ENCODE data around the gene NGEF.

The NGEF gene

DNA sequence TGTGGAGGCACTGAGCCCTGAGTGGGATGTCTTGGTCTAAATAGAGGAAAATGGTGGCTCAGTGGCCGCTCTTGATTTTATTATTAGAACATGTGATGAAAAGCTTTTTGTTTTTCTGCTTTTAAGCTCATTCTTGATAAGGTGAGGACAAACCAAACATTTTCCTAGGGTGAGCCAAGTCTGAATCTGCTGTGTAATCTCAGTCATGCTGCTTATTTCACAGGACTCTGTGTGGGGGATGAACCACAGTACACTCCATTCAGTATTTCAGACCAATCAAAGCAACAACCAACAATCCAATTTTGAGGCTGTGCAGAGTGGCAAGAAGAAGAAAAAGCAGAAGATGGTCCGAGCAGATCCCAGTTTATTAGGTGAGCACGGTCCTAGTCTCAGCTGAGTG is 163.0 kb downstream of the NGEF start:
- Histone ChIP-seq H3K27me3 (ENCODE audit: insufficient read depth, insufficient read length) (no peaks in the 10 kb centered on the region), H3K9me3 (ENCODE audit: insufficient read depth, low read length) (no peaks in the 10 kb centered on the region), H3K36me3 (ENCODE audit: insufficient read depth, insufficient read length, low read length) (peaks cover 72% of the 10 kb centered on the region), H3K9ac (ENCODE audit: insufficient read length, low read depth) (no peak overlapping the region), H3K4me3 (ENCODE audit: insufficient read length, low read depth) (no peak overlapping the region), H3K4me1 (ENCODE audit: insufficient read depth, insufficient read length) (no peaks in the 10 kb centered on the region)
- no peak for DNase-seq (ENCODE audit: low read depth, low spot score)
- TF ChIP-seq ZNF274 (IDR thresholded peaks at IDR 0.05; ENCODE audit: low read depth, low read length) = no peak
- no peak for TF ChIP-seq YY1 (IDR thresholded peaks at IDR 0.05; ENCODE audit: insufficient read depth, insufficient read length)
- no peak for TF ChIP-seq SUZ12 (IDR thresholded peaks at IDR 0.05; ENCODE audit: extremely low read depth, insufficient read depth, insufficient read length)

DNA sequence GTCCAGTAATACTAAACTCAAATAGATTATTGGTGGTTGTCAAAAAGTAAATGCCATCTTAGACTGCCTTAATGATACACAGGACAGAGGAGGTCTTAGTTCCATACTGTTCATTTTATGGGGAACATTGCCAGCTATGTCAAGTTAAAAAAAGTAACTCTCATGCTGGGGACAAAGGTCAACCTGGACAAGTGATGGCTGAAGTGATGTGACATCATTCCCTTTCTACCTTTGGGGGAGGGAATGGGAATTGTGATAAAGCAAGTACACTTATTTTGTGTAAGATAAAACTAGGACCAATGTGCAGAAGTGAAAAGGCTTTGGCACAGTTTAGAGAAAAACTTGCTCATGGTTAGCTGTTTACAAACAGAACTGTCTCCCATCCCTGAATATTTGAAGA is 167.0 kb downstream of the NGEF start:
- TF ChIP-seq ZNF274 (IDR thresholded peaks at IDR 0.05; ENCODE audit: low read depth, low read length) (no peak), YY1 (IDR thresholded peaks at IDR 0.05; ENCODE audit: insufficient read depth, insufficient read length) (no peak), SUZ12 (IDR thresholded peaks at IDR 0.05; ENCODE audit: extremely low read depth, insufficient read depth, insufficient read length) (no peak)
- no peaks in the 10 kb centered on the region for H3K4me1 ChIP-seq (ENCODE audit: insufficient read depth, insufficient read length)
- H3K9me3 ChIP-seq (ENCODE audit: insufficient read depth, low read length) = no peaks in the 10 kb centered on the region
- no peak overlapping the region for H3K4me3 ChIP-seq (ENCODE audit: insufficient read length, low read depth)
- H3K27me3 ChIP-seq (ENCODE audit: insufficient read depth, insufficient read length) = no peaks in the 10 kb centered on the region
- no peak overlapping the region for H3K9ac ChIP-seq (ENCODE audit: insufficient read length, low read depth)
- DNase-seq (ENCODE audit: low read depth, low spot score) = no peak
- peaks cover 83% of the 10 kb centered on the region for H3K36me3 ChIP-seq (ENCODE audit: insufficient read depth, insufficient read length, low read length)

DNA sequence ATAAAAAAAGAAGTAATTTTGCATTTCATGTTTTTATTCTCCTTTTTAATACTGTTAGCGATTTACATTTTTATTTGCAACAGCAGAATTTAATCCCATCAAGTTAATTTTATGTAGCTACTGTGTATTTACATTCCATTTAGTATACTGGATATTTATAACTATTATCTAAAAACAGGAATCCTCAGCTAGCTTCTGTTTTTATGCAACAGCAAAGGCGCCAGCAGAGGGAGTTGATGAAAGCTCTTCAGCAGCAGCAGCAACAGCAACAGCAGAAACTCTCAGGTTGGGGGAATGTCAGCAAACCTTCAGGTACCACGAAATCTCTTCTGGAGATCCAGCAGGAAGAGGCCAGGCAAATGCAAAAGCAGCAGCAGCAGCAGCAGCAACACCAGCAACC is 169.2 kb downstream of the NGEF start:
- no peaks in the 10 kb centered on the region for H3K9me3 ChIP-seq (ENCODE audit: insufficient read depth, low read length)
- H3K4me3 ChIP-seq (ENCODE audit: insufficient read length, low read depth) = no peak overlapping the region
- peak; percentile 9 for DNase-seq (ENCODE audit: low read depth, low spot score)
- TF ChIP-seq YY1 (IDR thresholded peaks at IDR 0.05; ENCODE audit: insufficient read depth, insufficient read length) = no peak
- no peak for TF ChIP-seq ZNF274 (IDR thresholded peaks at IDR 0.05; ENCODE audit: low read depth, low read length)
- TF ChIP-seq SUZ12 (IDR thresholded peaks at IDR 0.05; ENCODE audit: extremely low read depth, insufficient read depth, insufficient read length) = no peak
- H3K36me3 ChIP-seq (ENCODE audit: insufficient read depth, insufficient read length, low read length) = peaks cover 78% of the 10 kb centered on the region
- no peaks in the 10 kb centered on the region for H3K27me3 ChIP-seq (ENCODE audit: insufficient read depth, insufficient read length)
- H3K4me1 ChIP-seq (ENCODE audit: insufficient read depth, insufficient read length) = no peaks in the 10 kb centered on the region
- no peak overlapping the region for H3K9ac ChIP-seq (ENCODE audit: insufficient read length, low read depth)

DNA sequence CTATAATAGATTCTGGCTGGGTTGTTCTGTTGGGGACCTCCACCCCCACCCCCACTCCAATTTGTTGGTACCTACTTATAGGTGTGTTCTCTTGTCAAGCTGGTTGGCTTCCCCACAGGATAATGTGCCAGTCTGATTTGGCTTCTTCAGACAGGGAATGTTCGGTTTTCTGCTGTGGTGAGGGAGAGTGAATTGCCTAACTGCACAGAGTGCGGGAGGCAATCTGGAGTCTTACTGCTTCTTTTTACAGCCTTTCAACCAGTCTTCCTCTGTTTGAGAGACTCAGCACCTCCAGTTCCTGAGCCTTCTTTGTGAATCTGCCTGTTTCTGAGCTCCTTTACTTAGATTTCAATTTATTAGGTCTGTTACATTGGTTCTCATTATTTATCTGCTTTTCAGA is 170.4 kb downstream of the NGEF start:
- Histone ChIP-seq H3K9me3 (ENCODE audit: insufficient read depth, low read length) (no peaks in the 10 kb centered on the region), H3K4me1 (ENCODE audit: insufficient read depth, insufficient read length) (no peaks in the 10 kb centered on the region), H3K4me3 (ENCODE audit: insufficient read length, low read depth) (no peak overlapping the region), H3K27me3 (ENCODE audit: insufficient read depth, insufficient read length) (no peaks in the 10 kb centered on the region), H3K36me3 (ENCODE audit: insufficient read depth, insufficient read length, low read length) (peaks cover 73% of the 10 kb centered on the region), H3K9ac (ENCODE audit: insufficient read length, low read depth) (no peak overlapping the region)
- TF ChIP-seq ZNF274 (IDR thresholded peaks at IDR 0.05; ENCODE audit: low read depth, low read length) (no peak), YY1 (IDR thresholded peaks at IDR 0.05; ENCODE audit: insufficient read depth, insufficient read length) (no peak), SUZ12 (IDR thresholded peaks at IDR 0.05; ENCODE audit: extremely low read depth, insufficient read depth, insufficient read length) (no peak)
- no peak for DNase-seq (ENCODE audit: low read depth, low spot score)

DNA sequence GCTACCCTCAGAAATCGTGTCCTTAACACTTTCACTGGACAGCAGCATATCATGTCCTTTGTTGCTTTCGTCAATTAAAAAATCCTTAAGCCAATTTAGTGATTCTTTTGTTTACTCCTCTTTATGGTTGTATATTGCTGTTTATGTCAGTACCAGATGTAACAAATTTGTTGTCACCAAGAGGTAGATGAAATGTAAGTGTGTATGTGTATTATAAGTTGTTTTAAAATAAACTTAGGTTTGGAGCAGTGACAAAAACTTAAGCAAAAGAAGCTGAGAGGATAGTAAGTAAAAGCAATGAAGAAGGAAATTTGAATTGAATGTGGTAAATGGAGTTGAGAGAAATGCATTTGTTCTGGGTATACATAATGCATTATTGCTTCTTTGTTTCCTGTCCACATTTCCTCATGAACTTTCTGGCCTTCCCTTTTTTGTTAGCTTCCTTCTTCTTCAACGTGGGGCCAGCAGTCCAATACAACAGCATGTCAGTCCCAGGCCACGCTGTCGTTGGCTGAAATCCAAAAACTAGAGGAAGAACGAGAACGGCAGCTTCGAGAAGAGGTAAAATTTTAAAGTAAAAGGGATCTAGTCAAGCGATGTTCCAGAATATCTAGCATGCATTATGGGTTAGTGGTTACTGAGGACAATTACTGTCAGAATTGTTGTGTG is 173.5 kb downstream of the NGEF start:
- Histone ChIP-seq H3K4me3 (ENCODE audit: insufficient read length, low read depth) (no peak overlapping the region), H3K9ac (ENCODE audit: insufficient read length, low read depth) (no peak overlapping the region), H3K9me3 (ENCODE audit: insufficient read depth, low read length) (no peaks in the 10 kb centered on the region), H3K4me1 (ENCODE audit: insufficient read depth, insufficient read length) (no peaks in the 10 kb centered on the region), H3K36me3 (ENCODE audit: insufficient read depth, insufficient read length, low read length) (peaks cover 68% of the 10 kb centered on the region), H3K27me3 (ENCODE audit: insufficient read depth, insufficient read length) (no peaks in the 10 kb centered on the region)
- DNase-seq (ENCODE audit: low read depth, low spot score) = no peak
- TF ChIP-seq YY1 (IDR thresholded peaks at IDR 0.05; ENCODE audit: insufficient read depth, insufficient read length) = no peak
- TF ChIP-seq ZNF274 (IDR thresholded peaks at IDR 0.05; ENCODE audit: low read depth, low read length) = no peak
- no peak for TF ChIP-seq SUZ12 (IDR thresholded peaks at IDR 0.05; ENCODE audit: extremely low read depth, insufficient read depth, insufficient read length)

DNA sequence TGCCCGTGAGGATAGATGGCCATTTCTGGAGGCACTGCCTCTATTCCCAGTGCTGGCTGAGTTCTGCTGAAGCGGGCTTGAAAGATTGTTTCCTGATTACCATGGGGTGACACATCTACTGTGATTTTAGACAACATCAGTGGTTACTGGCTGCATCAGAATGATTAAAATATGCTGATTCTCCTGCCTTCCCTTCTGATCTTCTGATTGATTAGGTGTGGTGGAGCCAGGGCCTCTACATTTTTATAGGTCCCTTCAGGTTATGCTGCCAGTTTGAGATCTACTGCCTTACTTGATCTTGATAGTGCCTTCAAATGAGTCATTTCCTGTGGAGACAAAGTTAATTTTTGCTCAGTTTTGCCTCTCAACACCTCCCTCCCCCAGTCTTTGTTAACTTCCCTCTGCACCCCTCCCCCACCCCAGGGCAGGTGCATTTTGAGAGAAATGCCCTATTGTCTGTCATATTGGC is 174.6 kb downstream of the NGEF start:
- H3K27me3 ChIP-seq (ENCODE audit: insufficient read depth, insufficient read length) = no peaks in the 10 kb centered on the region
- peaks cover 71% of the 10 kb centered on the region for H3K36me3 ChIP-seq (ENCODE audit: insufficient read depth, insufficient read length, low read length)
- no peak for DNase-seq (ENCODE audit: low read depth, low spot score)
- no peak overlapping the region for H3K9ac ChIP-seq (ENCODE audit: insufficient read length, low read depth)
- H3K4me1 ChIP-seq (ENCODE audit: insufficient read depth, insufficient read length) = no peaks in the 10 kb centered on the region
- no peak overlapping the region for H3K4me3 ChIP-seq (ENCODE audit: insufficient read length, low read depth)
- TF ChIP-seq SUZ12 (IDR thresholded peaks at IDR 0.05; ENCODE audit: extremely low read depth, insufficient read depth, insufficient read length) (no peak), ZNF274 (IDR thresholded peaks at IDR 0.05; ENCODE audit: low read depth, low read length) (no peak)
- H3K9me3 ChIP-seq (ENCODE audit: insufficient read depth, low read length) = no peaks in the 10 kb centered on the region

DNA sequence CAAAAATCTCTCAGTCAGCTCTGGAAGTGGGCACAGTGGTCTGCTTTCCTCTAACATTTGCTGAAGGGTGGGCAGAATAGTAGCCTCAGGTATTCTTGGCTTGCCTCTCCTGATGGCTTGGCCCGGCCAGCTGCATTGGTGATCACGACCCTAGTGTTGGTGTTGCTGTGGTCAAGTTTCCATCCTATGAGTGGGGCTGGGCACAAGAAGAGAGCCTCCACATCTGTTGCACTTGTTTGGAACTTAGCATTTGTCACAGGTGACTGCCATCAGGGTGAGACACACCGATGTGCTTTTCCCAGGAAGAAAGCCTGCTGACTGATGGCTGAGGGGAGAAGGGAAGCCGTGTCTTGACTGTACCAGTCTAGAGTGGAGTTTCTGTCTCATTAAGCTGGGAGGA is 176.1 kb downstream of the NGEF start:
- H3K36me3 ChIP-seq (ENCODE audit: insufficient read depth, insufficient read length, low read length) = peaks cover 77% of the 10 kb centered on the region
- no peaks in the 10 kb centered on the region for H3K27me3 ChIP-seq (ENCODE audit: insufficient read depth, insufficient read length)
- TF ChIP-seq YY1 (IDR thresholded peaks at IDR 0.05; ENCODE audit: insufficient read depth, insufficient read length) (no peak), ZNF274 (IDR thresholded peaks at IDR 0.05; ENCODE audit: low read depth, low read length) (no peak), SUZ12 (IDR thresholded peaks at IDR 0.05; ENCODE audit: extremely low read depth, insufficient read depth, insufficient read length) (no peak)
- no peaks in the 10 kb centered on the region for H3K4me1 ChIP-seq (ENCODE audit: insufficient read depth, insufficient read length)
- DNase-seq (ENCODE audit: low read depth, low spot score) = no peak
- no peak overlapping the region for H3K4me3 ChIP-seq (ENCODE audit: insufficient read length, low read depth)
- no peaks in the 10 kb centered on the region for H3K9me3 ChIP-seq (ENCODE audit: insufficient read depth, low read length)
- no peak overlapping the region for H3K9ac ChIP-seq (ENCODE audit: insufficient read length, low read depth)
